ENCODE measurements around the gene ATP10B.

ATP10B gene

GRCh38 chr5:160621526-160621925, 230.5 kb downstream of the ATP10B start:
- H3K27ac ChIP-seq (ENCODE audit: low read depth, low read length): no peak overlapping the region
- no peaks in the 10 kb centered on the region for H3K27me3 ChIP-seq (ENCODE audit: control insufficient read depth in 1 of 2, insufficient read depth in 2 of 2, low read length in 2 of 2)
- H3K9me3 ChIP-seq (ENCODE audit: low read length): no peaks in the 10 kb centered on the region
- no peak overlapping the region for H3K9ac ChIP-seq (ENCODE audit: low read length)
- H3K4me1 ChIP-seq (ENCODE audit: insufficient read depth, low read length): no peaks in the 10 kb centered on the region
- H3K4me3 ChIP-seq (ENCODE audit: low read depth in 1 of 2, low read length in 2 of 2): no peak overlapping the region
- H3K36me3 ChIP-seq (ENCODE audit: insufficient read depth, low read length): no peaks in the 10 kb centered on the region

- no peaks in the 10 kb centered on the region for H3K27me3 ChIP-seq (ENCODE audit: control insufficient read depth in 1 of 2, insufficient read depth in 2 of 2, low read length in 2 of 2)
- H3K9me3 ChIP-seq (ENCODE audit: low read length): no peaks in the 10 kb centered on the region
- H3K4me1 ChIP-seq (ENCODE audit: insufficient read depth, low read length): no peaks in the 10 kb centered on the region
- H3K9ac ChIP-seq (ENCODE audit: low read length): no peak overlapping the region
- no peaks in the 10 kb centered on the region for H3K36me3 ChIP-seq (ENCODE audit: insufficient read depth, low read length)
- no peak overlapping the region for H3K27ac ChIP-seq (ENCODE audit: low read depth, low read length)
- no peak overlapping the region for H3K4me3 ChIP-seq (ENCODE audit: low read depth in 1 of 2, low read length in 2 of 2)
Measured at GRCh38 chr5:160620401-160620800, 231.6 kb downstream of the ATP10B start.

GRCh38 chr5:160619381-160619780, 232.6 kb downstream of the ATP10B start:
- no peak overlapping the region for H3K4me3 ChIP-seq (ENCODE audit: low read depth in 1 of 2, low read length in 2 of 2)
- no peak overlapping the region for H3K27ac ChIP-seq (ENCODE audit: low read depth, low read length)
- no peak overlapping the region for H3K9ac ChIP-seq (ENCODE audit: low read length)
- H3K27me3 ChIP-seq (ENCODE audit: control insufficient read depth in 1 of 2, insufficient read depth in 2 of 2, low read length in 2 of 2): no peaks in the 10 kb centered on the region
- H3K36me3 ChIP-seq (ENCODE audit: insufficient read depth, low read length): no peaks in the 10 kb centered on the region
- no peaks in the 10 kb centered on the region for H3K9me3 ChIP-seq (ENCODE audit: low read length)
- H3K4me1 ChIP-seq (ENCODE audit: insufficient read depth, low read length): no peaks in the 10 kb centered on the region

GRCh38 chr5:160618286-160618685, 233.7 kb downstream of the ATP10B start:
- no peaks in the 10 kb centered on the region for H3K4me1 ChIP-seq (ENCODE audit: insufficient read depth, low read length)
- no peaks in the 10 kb centered on the region for H3K27me3 ChIP-seq (ENCODE audit: control insufficient read depth in 1 of 2, insufficient read depth in 2 of 2, low read length in 2 of 2)
- no peak overlapping the region for H3K27ac ChIP-seq (ENCODE audit: low read depth, low read length)
- no peak overlapping the region for H3K9ac ChIP-seq (ENCODE audit: low read length)
- H3K9me3 ChIP-seq (ENCODE audit: low read length): no peaks in the 10 kb centered on the region
- H3K4me3 ChIP-seq (ENCODE audit: low read depth in 1 of 2, low read length in 2 of 2): no peak overlapping the region
- H3K36me3 ChIP-seq (ENCODE audit: insufficient read depth, low read length): no peaks in the 10 kb centered on the region

- H3K4me1 ChIP-seq (ENCODE audit: insufficient read depth, low read length): no peaks in the 10 kb centered on the region
- no peaks in the 10 kb centered on the region for H3K9me3 ChIP-seq (ENCODE audit: low read length)
- no peak overlapping the region for H3K27ac ChIP-seq (ENCODE audit: low read depth, low read length)
- H3K36me3 ChIP-seq (ENCODE audit: insufficient read depth, low read length): no peaks in the 10 kb centered on the region
- no peak overlapping the region for H3K9ac ChIP-seq (ENCODE audit: low read length)
- H3K27me3 ChIP-seq (ENCODE audit: control insufficient read depth in 1 of 2, insufficient read depth in 2 of 2, low read length in 2 of 2): no peaks in the 10 kb centered on the region
- no peak overlapping the region for H3K4me3 ChIP-seq (ENCODE audit: low read depth in 1 of 2, low read length in 2 of 2)
Measured at GRCh38 chr5:160616712-160617497, 235.1 kb downstream of the ATP10B start.

GRCh38 chr5:160614136-160614535, 237.9 kb downstream of the ATP10B start:
- H3K36me3 ChIP-seq (ENCODE audit: insufficient read depth, low read length): no peaks in the 10 kb centered on the region
- H3K27ac ChIP-seq (ENCODE audit: low read depth, low read length): no peak overlapping the region
- no peak overlapping the region for H3K4me3 ChIP-seq (ENCODE audit: low read depth in 1 of 2, low read length in 2 of 2)
- H3K4me1 ChIP-seq (ENCODE audit: insufficient read depth, low read length): no peaks in the 10 kb centered on the region
- no peaks in the 10 kb centered on the region for H3K27me3 ChIP-seq (ENCODE audit: control insufficient read depth in 1 of 2, insufficient read depth in 2 of 2, low read length in 2 of 2)
- no peaks in the 10 kb centered on the region for H3K9me3 ChIP-seq (ENCODE audit: low read length)
- no peak overlapping the region for H3K9ac ChIP-seq (ENCODE audit: low read length)

- Histone ChIP-seq H3K27me3 (ENCODE audit: control insufficient read depth in 1 of 2, insufficient read depth in 2 of 2, low read length in 2 of 2) (no peaks in the 10 kb centered on the region), H3K4me1 (ENCODE audit: insufficient read depth, low read length) (no peaks in the 10 kb centered on the region), H3K4me3 (ENCODE audit: low read depth in 1 of 2, low read length in 2 of 2) (no peak overlapping the region), H3K36me3 (ENCODE audit: insufficient read depth, low read length) (no peaks in the 10 kb centered on the region), H3K27ac (ENCODE audit: low read depth, low read length) (no peak overlapping the region), H3K9me3 (ENCODE audit: low read length) (no peaks in the 10 kb centered on the region), H3K9ac (ENCODE audit: low read length) (no peak overlapping the region)
Measured at GRCh38 chr5:160605266-160605665, 246.7 kb downstream of the ATP10B start.

- Histone ChIP-seq H3K9ac (ENCODE audit: low read length) (no peak overlapping the region), H3K4me3 (ENCODE audit: low read depth in 1 of 2, low read length in 2 of 2) (no peak overlapping the region), H3K9me3 (ENCODE audit: low read length) (no peaks in the 10 kb centered on the region), H3K27me3 (ENCODE audit: control insufficient read depth in 1 of 2, insufficient read depth in 2 of 2, low read length in 2 of 2) (no peaks in the 10 kb centered on the region), H3K27ac (ENCODE audit: low read depth, low read length) (no peak overlapping the region), H3K36me3 (ENCODE audit: insufficient read depth, low read length) (no peaks in the 10 kb centered on the region), H3K4me1 (ENCODE audit: insufficient read depth, low read length) (no peaks in the 10 kb centered on the region)
Measured at GRCh38 chr5:160604484-160604883, 247.5 kb downstream of the ATP10B start.

GRCh38 chr5:160602744-160603143, 249.3 kb downstream of the ATP10B start:
- no peaks in the 10 kb centered on the region for H3K4me1 ChIP-seq (ENCODE audit: insufficient read depth, low read length)
- no peak overlapping the region for H3K27ac ChIP-seq (ENCODE audit: low read depth, low read length)
- H3K9me3 ChIP-seq (ENCODE audit: low read length): no peaks in the 10 kb centered on the region
- no peak overlapping the region for H3K4me3 ChIP-seq (ENCODE audit: low read depth in 1 of 2, low read length in 2 of 2)
- H3K9ac ChIP-seq (ENCODE audit: low read length): no peak overlapping the region
- no peaks in the 10 kb centered on the region for H3K36me3 ChIP-seq (ENCODE audit: insufficient read depth, low read length)
- H3K27me3 ChIP-seq (ENCODE audit: control insufficient read depth in 1 of 2, insufficient read depth in 2 of 2, low read length in 2 of 2): no peaks in the 10 kb centered on the region

- H3K9me3 ChIP-seq (ENCODE audit: low read length): no peaks in the 10 kb centered on the region
- no peaks in the 10 kb centered on the region for H3K36me3 ChIP-seq (ENCODE audit: insufficient read depth, low read length)
- H3K27ac ChIP-seq (ENCODE audit: low read depth, low read length): no peak overlapping the region
- no peak overlapping the region for H3K9ac ChIP-seq (ENCODE audit: low read length)
- no peak overlapping the region for H3K4me3 ChIP-seq (ENCODE audit: low read depth in 1 of 2, low read length in 2 of 2)
- no peaks in the 10 kb centered on the region for H3K27me3 ChIP-seq (ENCODE audit: control insufficient read depth in 1 of 2, insufficient read depth in 2 of 2, low read length in 2 of 2)
- no peaks in the 10 kb centered on the region for H3K4me1 ChIP-seq (ENCODE audit: insufficient read depth, low read length)
Measured at GRCh38 chr5:160601046-160601445, 251.0 kb downstream of the ATP10B start.

- no peaks in the 10 kb centered on the region for H3K9me3 ChIP-seq (ENCODE audit: low read length)
- H3K9ac ChIP-seq (ENCODE audit: low read length): no peak overlapping the region
- no peaks in the 10 kb centered on the region for H3K27me3 ChIP-seq (ENCODE audit: control insufficient read depth in 1 of 2, insufficient read depth in 2 of 2, low read length in 2 of 2)
- no peak overlapping the region for H3K27ac ChIP-seq (ENCODE audit: low read depth, low read length)
- no peaks in the 10 kb centered on the region for H3K4me1 ChIP-seq (ENCODE audit: insufficient read depth, low read length)
- H3K4me3 ChIP-seq (ENCODE audit: low read depth in 1 of 2, low read length in 2 of 2): no peak overlapping the region
- no peaks in the 10 kb centered on the region for H3K36me3 ChIP-seq (ENCODE audit: insufficient read depth, low read length)
Measured at GRCh38 chr5:160573318-160573717, 278.7 kb downstream of the ATP10B start.

GRCh38 chr5:160567031-160567705, 284.8 kb downstream of the ATP10B start:
- no peak overlapping the region for H3K27ac ChIP-seq (ENCODE audit: low read depth, low read length)
- no peaks in the 10 kb centered on the region for H3K9me3 ChIP-seq (ENCODE audit: low read length)
- H3K4me1 ChIP-seq (ENCODE audit: insufficient read depth, low read length): no peaks in the 10 kb centered on the region
- no peak overlapping the region for H3K4me3 ChIP-seq (ENCODE audit: low read depth in 1 of 2, low read length in 2 of 2)
- H3K27me3 ChIP-seq (ENCODE audit: control insufficient read depth in 1 of 2, insufficient read depth in 2 of 2, low read length in 2 of 2): no peaks in the 10 kb centered on the region
- H3K36me3 ChIP-seq (ENCODE audit: insufficient read depth, low read length): no peaks in the 10 kb centered on the region
- no peak overlapping the region for H3K9ac ChIP-seq (ENCODE audit: low read length)
